ENCODE measurements around the gene KCNC1. TPM values are rescaled to one million over a fixed set of nuclear protein-coding genes. Genes with fewer than 3 reads are reported as not detected.
A peak's percentile ranks its signal among the peaks of the same experiment; 100 is the strongest.

The KCNC1 gene
- polyA plus RNA-seq, 1 experiment = not detected

- H3K27me3 ChIP-seq (ENCODE audit: control insufficient read depth, insufficient read depth, low read length) = peaks cover 10% of the 10 kb centered on the region
- no peak for TF ChIP-seq CTCF (IDR thresholded peaks at IDR 0.05; ENCODE audit: low read depth, low read length)
- H3K4me3 ChIP-seq (ENCODE audit: low read depth, low read length) = no peak overlapping the region
- no peaks in the 10 kb centered on the region; the same call in 1 of the 2 replicates for H3K9me3 ChIP-seq (ENCODE audit: control insufficient read depth, insufficient read depth, low read length)
- H3K27ac ChIP-seq (ENCODE audit: low read depth, low read length) = no peak overlapping the region
- POLR2A ChIA-PET = no interaction called here
- CTCF ChIA-PET = interaction anchor here (1.4 to 2.0 kb wide), 3 partner anchors 13 to 235 kb away, joined by 4 to 13 read pairs (median 8); no protein-coding TSS in a partner anchor
- DNase-seq (ENCODE audit: low read depth, low spot score) = peak; percentile 23
These were observed 9.2 kb downstream of the KCNC1 start for GRCh38 chr11:17743808-17744119.

GRCh38 chr11:17744151-17744940 lies 9.8 kb downstream of the KCNC1 start:
- Histone ChIP-seq H3K4me3 (ENCODE audit: low read depth, low read length) (no peak overlapping the region), H3K9me3 (ENCODE audit: control insufficient read depth, insufficient read depth, low read length) (no peaks in the 10 kb centered on the region; the same call in 1 of the 2 replicates), H3K27me3 (ENCODE audit: control insufficient read depth, insufficient read depth, low read length) (peaks cover 7% of the 10 kb centered on the region), H3K27ac (ENCODE audit: low read depth, low read length) (no peak overlapping the region)
- ChIA-PET POLR2A (no interaction called here), CTCF (interaction anchor here (1.1 to 2.0 kb wide), 4 partner anchors 13 to 234 kb away, joined by 3 to 13 read pairs (median 6); no protein-coding TSS in a partner anchor)
- no peak for TF ChIP-seq CTCF (IDR thresholded peaks at IDR 0.05; ENCODE audit: low read depth, low read length)
- DNase-seq (ENCODE audit: low read depth, low spot score) = no peak

- CTCF ChIA-PET = interaction anchor here (1.1 to 2.0 kb wide), 2 partner anchors 12 to 15 kb away, joined by 3 to 13 read pairs; no protein-coding TSS in a partner anchor
- Histone ChIP-seq H3K27ac (ENCODE audit: low read depth, low read length) (no peak overlapping the region), H3K9me3 (ENCODE audit: control insufficient read depth, insufficient read depth, low read length) (no peaks in the 10 kb centered on the region; the same call in 1 of the 2 replicates), H3K27me3 (ENCODE audit: control insufficient read depth, insufficient read depth, low read length) (peaks cover 8% of the 10 kb centered on the region), H3K4me3 (ENCODE audit: low read depth, low read length) (no peak overlapping the region)
- no peak for DNase-seq (ENCODE audit: low read depth, low spot score)
- POLR2A ChIA-PET = no interaction called here
- no peak for TF ChIP-seq CTCF (IDR thresholded peaks at IDR 0.05; ENCODE audit: low read depth, low read length)
These were observed 10.6 kb downstream of the KCNC1 start for GRCh38 chr11:17745023-17745772.

- ChIA-PET POLR2A (no interaction called here), CTCF (interaction anchor here (0.8 kb wide), 1 partner anchor 15 kb away, joined by 4 read pairs; no protein-coding TSS in a partner anchor)
- peaks cover 11% of the 10 kb centered on the region for H3K27me3 ChIP-seq (ENCODE audit: control insufficient read depth, insufficient read depth, low read length)
- no peak for DNase-seq (ENCODE audit: low read depth, low spot score)
- no peak overlapping the region for H3K27ac ChIP-seq (ENCODE audit: low read depth, low read length)
- no peaks in the 10 kb centered on the region; the same call in 1 of the 2 replicates for H3K9me3 ChIP-seq (ENCODE audit: control insufficient read depth, insufficient read depth, low read length)
- no peak for TF ChIP-seq CTCF (IDR thresholded peaks at IDR 0.05; ENCODE audit: low read depth, low read length)
- no peak overlapping the region for H3K4me3 ChIP-seq (ENCODE audit: low read depth, low read length)
These were observed 11.5 kb downstream of the KCNC1 start for GRCh38 chr11:17746096-17746495.

Measured in AG04450 (cell line).